Measurements from ENCODE around the gene CRIP3. TPM values are rescaled to one million over a fixed set of nuclear protein-coding genes. Genes with fewer than 3 reads are reported as not detected.
A peak's percentile ranks its signal among the peaks of the same experiment; 100 is the strongest.

CRIP3 gene
- total and polyA plus RNA-seq, 10 of the 15 experiments (the other 5 are each of a cell fraction or from before 2014, with no cell fraction given) = 1.5 to 9.2 (median 2.2) TPM

DNA sequence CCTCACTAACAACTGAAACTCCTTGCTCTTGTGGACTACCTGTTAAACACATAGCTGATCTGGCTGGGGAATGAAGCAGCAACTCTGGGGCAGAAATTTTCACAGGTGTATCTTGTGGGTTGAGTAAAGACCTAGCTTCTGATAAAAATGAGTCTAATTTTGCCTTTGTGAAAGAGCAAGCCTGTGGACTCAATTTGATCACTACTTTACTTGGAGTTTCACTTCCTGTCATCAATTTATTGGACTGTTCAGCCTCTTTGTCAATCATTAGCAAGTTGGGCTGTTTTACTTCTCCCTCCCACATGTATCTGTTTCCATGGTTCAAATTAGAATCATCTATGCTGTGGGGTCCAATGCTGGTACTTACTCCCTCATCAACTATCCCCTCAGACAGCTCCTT lies 29.6 kb upstream of the CRIP3 start (continued):
- TF ChIP-seq, protein P1, sequence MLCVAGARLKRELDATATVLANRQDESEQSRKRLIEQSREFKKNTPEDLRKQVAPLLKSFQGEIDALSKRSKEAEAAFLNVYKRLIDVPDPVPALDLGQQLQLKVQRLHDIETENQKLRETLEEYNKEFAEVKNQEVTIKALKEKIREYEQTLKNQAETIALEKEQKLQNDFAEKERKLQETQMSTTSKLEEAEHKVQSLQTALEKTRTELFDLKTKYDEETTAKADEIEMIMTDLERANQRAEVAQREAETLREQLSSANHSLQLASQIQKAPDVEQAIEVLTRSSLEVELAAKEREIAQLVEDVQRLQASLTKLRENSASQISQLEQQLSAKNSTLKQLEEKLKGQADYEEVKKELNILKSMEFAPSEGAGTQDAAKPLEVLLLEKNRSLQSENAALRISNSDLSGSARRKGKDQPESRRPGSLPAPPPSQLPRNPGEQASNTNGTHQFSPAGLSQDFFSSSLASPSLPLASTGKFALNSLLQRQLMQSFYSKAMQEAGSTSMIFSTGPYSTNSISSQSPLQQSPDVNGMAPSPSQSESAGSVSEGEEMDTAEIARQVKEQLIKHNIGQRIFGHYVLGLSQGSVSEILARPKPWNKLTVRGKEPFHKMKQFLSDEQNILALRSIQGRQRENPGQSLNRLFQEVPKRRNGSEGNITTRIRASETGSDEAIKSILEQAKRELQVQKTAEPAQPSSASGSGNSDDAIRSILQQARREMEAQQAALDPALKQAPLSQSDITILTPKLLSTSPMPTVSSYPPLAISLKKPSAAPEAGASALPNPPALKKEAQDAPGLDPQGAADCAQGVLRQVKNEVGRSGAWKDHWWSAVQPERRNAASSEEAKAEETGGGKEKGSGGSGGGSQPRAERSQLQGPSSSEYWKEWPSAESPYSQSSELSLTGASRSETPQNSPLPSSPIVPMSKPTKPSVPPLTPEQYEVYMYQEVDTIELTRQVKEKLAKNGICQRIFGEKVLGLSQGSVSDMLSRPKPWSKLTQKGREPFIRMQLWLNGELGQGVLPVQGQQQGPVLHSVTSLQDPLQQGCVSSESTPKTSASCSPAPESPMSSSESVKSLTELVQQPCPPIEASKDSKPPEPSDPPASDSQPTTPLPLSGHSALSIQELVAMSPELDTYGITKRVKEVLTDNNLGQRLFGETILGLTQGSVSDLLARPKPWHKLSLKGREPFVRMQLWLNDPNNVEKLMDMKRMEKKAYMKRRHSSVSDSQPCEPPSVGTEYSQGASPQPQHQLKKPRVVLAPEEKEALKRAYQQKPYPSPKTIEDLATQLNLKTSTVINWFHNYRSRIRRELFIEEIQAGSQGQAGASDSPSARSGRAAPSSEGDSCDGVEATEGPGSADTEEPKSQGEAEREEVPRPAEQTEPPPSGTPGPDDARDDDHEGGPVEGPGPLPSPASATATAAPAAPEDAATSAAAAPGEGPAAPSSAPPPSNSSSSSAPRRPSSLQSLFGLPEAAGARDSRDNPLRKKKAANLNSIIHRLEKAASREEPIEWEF (IDR thresholded peaks at IDR 0.05; ENCODE audit: insufficient replicate concordance, low read depth, low read length) = peak; percentile 90
- TF ChIP-seq, protein P2, sequence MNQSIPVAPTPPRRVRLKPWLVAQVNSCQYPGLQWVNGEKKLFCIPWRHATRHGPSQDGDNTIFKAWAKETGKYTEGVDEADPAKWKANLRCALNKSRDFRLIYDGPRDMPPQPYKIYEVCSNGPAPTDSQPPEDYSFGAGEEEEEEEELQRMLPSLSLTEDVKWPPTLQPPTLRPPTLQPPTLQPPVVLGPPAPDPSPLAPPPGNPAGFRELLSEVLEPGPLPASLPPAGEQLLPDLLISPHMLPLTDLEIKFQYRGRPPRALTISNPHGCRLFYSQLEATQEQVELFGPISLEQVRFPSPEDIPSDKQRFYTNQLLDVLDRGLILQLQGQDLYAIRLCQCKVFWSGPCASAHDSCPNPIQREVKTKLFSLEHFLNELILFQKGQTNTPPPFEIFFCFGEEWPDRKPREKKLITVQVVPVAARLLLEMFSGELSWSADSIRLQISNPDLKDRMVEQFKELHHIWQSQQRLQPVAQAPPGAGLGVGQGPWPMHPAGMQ (IDR thresholded peaks at IDR 0.05; ENCODE audit: borderline replicate concordance) = no peak
- TF ChIP-seq BMI1 (IDR thresholded peaks at IDR 0.05; ENCODE audit: borderline replicate concordance) = no peak
- TF ChIP-seq, protein P3, sequence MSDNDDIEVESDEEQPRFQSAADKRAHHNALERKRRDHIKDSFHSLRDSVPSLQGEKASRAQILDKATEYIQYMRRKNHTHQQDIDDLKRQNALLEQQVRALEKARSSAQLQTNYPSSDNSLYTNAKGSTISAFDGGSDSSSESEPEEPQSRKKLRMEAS (IDR thresholded peaks at IDR 0.05; ENCODE audit: low read depth, low read length) = no peak
- TF ChIP-seq CHD2 (IDR thresholded peaks at IDR 0.05; ENCODE audit: borderline replicate concordance, low read depth, low read length) = no peak
- TF ChIP-seq GABPA (IDR thresholded peaks at IDR 0.05; ENCODE audit: low read depth) = no peak
- no peak for TF ChIP-seq ZNF207 (IDR thresholded peaks at IDR 0.05; ENCODE audit: borderline replicate concordance)
- TF ChIP-seq, protein P4, sequence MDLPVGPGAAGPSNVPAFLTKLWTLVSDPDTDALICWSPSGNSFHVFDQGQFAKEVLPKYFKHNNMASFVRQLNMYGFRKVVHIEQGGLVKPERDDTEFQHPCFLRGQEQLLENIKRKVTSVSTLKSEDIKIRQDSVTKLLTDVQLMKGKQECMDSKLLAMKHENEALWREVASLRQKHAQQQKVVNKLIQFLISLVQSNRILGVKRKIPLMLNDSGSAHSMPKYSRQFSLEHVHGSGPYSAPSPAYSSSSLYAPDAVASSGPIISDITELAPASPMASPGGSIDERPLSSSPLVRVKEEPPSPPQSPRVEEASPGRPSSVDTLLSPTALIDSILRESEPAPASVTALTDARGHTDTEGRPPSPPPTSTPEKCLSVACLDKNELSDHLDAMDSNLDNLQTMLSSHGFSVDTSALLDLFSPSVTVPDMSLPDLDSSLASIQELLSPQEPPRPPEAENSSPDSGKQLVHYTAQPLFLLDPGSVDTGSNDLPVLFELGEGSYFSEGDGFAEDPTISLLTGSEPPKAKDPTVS (IDR thresholded peaks at IDR 0.05; ENCODE audit: low read depth, low read length) = no peak
- no peak for TF ChIP-seq SIN3A (IDR thresholded peaks at IDR 0.05; ENCODE audit: low read depth, low read length)
- TF ChIP-seq, protein P5, sequence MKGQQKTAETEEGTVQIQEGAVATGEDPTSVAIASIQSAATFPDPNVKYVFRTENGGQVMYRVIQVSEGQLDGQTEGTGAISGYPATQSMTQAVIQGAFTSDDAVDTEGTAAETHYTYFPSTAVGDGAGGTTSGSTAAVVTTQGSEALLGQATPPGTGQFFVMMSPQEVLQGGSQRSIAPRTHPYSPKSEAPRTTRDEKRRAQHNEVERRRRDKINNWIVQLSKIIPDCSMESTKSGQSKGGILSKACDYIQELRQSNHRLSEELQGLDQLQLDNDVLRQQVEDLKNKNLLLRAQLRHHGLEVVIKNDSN (IDR thresholded peaks at IDR 0.05; ENCODE audit: borderline replicate concordance, extremely low read length, insufficient read depth, low read depth, low read length) = no peak
- TF ChIP-seq, protein P6, sequence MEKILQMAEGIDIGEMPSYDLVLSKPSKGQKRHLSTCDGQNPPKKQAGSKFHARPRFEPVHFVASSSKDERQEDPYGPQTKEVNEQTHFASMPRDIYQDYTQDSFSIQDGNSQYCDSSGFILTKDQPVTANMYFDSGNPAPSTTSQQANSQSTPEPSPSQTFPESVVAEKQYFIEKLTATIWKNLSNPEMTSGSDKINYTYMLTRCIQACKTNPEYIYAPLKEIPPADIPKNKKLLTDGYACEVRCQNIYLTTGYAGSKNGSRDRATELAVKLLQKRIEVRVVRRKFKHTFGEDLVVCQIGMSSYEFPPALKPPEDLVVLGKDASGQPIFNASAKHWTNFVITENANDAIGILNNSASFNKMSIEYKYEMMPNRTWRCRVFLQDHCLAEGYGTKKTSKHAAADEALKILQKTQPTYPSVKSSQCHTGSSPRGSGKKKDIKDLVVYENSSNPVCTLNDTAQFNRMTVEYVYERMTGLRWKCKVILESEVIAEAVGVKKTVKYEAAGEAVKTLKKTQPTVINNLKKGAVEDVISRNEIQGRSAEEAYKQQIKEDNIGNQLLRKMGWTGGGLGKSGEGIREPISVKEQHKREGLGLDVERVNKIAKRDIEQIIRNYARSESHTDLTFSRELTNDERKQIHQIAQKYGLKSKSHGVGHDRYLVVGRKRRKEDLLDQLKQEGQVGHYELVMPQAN (conservative IDR thresholded peaks at IDR 0.05) = no peak
- no peak for TF ChIP-seq CEBPB (IDR thresholded peaks at IDR 0.05; ENCODE audit: borderline replicate concordance in 1 of 2, low read depth in 2 of 2, low read length in 2 of 2)
- TF ChIP-seq, protein P7, sequence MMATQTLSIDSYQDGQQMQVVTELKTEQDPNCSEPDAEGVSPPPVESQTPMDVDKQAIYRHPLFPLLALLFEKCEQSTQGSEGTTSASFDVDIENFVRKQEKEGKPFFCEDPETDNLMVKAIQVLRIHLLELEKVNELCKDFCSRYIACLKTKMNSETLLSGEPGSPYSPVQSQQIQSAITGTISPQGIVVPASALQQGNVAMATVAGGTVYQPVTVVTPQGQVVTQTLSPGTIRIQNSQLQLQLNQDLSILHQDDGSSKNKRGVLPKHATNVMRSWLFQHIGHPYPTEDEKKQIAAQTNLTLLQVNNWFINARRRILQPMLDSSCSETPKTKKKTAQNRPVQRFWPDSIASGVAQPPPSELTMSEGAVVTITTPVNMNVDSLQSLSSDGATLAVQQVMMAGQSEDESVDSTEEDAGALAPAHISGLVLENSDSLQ (IDR thresholded peaks at IDR 0.05) = peak; percentile 87
- no peak for TF ChIP-seq PML (IDR thresholded peaks at IDR 0.05; ENCODE audit: low read length)
- no peak for TF ChIP-seq HCFC1 (IDR thresholded peaks at IDR 0.05; ENCODE audit: low read length)
- no peak for TF ChIP-seq NFIC (IDR thresholded peaks at IDR 0.05; ENCODE audit: low read depth, low read length)
- no peak for TF ChIP-seq MEF2A (IDR thresholded peaks at IDR 0.05; ENCODE audit: insufficient read depth, low read depth, low read length)
- TF ChIP-seq EED (IDR thresholded peaks at IDR 0.05; ENCODE audit: low read depth) = no peak
